Raji (cell line): Measurements from ENCODE around the gene RFTN1.

Experiments used
- POLR2A ChIP-seq: IDR thresholded peaks from 2 replicates; pipeline ENCODE4 v1.6.1; 2011; ENCODE audit warnings: low read depth, low read length, control low read depth; ENCODE audit not compliant: insufficient read depth

The RFTN1 gene

DNA sequence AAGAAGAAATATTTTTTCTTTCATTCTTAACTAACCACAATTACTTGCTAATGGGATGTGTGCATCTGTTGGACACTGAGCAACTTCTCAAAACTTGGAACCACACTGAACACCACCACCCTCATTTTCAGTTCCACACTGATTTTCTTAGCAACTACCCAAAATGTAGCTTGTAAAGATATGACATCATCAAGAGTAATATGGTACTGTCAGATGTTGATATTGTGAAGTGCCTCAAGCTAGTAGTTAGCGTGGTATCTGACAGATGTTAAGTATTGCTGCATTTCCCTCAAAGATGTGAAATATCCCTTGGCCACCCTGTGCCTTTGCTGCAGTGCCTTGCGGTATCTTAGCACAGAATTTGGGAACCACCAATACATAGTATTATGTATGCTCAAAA lies 9.3 kb downstream of the RFTN1 start:
- no peak for TF ChIP-seq POLR2A

GRCh38 chr3:16503191-16503776 lies 10.2 kb downstream of the RFTN1 start:
- TF ChIP-seq POLR2A: no peak

- no peak for TF ChIP-seq POLR2A
These were observed 11.1 kb downstream of the RFTN1 start for GRCh38 chr3:16502347-16502908.

- no peak for TF ChIP-seq POLR2A
These were observed 12.1 kb downstream of the RFTN1 start for GRCh38 chr3:16501376-16501775.

GRCh38 chr3:16500911-16501310 lies 12.6 kb downstream of the RFTN1 start:
- no peak for TF ChIP-seq POLR2A

DNA sequence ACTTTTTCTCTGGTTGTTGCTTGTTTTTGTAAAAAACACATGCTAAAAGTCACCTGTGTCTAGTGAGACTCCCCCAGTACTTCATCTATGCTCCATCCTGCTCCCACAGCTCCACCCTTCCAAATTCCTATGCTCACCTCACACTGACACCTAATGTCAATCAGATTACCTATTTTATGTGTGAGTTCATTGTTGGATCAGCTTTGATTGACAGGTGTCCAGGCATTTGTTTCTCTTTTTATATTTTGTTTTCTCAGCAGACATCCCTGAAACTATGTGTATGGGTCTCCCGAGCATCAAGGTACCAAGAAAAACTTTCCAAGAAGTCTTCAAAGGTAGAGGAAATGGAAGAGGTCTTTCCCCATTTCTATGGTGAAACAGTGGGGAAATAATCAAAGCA lies 13.4 kb downstream of the RFTN1 start:
- no peak for TF ChIP-seq POLR2A

DNA sequence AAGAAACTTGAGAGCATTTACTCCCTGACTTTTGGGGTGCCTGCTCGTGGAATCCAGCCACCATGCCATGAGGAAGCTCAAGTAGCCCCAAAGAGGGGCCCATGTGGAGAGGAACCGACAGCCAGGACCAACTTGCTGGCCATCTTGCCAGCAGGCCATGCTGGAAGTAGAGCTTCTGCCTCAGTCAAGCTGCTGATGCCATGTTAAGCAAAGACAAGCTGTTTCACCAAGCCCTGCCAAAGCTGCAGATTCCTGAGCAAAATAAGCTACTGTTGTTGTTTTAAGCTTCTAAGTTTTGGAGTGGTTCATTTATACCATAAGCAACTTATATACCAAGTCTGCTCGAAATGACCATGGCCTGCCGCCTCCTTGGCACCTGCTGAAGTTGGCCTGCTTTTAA lies 14.1 kb downstream of the RFTN1 start:
- TF ChIP-seq POLR2A: no peak

- no peak for TF ChIP-seq POLR2A
These were observed 15.2 kb downstream of the RFTN1 start for GRCh38 chr3:16498130-16498890.

DNA sequence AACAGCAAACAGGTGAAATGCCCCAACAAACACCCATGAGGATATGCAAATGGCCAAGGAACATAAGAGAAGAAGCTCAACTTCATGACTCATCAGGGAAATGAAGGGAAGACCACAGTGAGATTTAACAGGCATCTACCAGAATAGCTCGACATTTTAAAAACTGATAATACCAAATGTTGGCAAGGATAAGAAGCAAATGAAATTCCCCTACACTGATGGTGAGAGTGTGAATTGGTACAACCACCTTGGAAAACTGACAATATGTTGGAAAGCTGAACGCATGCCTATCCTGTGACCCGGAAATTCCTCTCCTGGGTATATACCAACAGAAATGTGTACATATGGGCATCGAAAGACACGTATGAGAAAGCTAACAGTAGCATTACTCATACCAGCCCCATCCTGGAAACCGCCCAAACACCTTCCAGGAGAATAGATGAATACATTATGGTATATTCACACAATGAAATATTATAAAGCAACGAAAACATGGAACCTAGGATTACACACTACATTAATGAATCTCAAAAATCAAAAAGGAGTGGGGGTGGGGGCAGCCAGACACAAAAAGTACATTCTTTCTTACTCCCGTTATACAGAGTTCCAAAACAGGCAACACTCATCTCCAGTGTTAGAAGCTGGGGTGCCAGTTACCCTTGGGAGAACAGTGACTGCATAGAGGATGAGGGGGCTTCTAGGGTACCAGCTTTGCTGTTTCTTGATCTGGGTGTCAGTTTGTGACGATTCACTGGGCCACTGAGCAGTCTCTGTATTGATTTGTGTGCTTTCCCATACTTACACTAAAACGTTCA lies 16.9 kb downstream of the RFTN1 start:
- TF ChIP-seq POLR2A: no peak

DNA sequence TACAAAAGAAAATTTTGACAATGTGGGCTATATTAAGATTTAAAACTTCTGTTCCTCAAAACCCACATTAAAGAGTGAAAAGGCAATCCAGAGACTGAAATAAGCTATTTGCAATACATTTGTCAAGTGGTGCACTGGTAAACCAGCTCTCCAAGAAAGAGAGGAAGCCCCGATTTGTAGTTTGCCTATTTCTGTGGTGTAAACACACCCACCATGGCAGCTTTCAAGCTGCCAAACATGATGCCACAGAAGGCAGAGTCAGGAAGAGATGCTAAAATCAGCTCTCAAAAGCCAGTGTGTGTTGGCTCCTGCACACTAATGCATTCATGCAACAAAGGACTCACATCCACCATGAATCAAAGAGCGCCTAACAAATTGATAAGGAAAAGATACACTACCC lies 17.5 kb downstream of the RFTN1 start:
- no peak for TF ChIP-seq POLR2A

GRCh38 chr3:16494814-16495431 lies 18.6 kb downstream of the RFTN1 start:
- no peak for TF ChIP-seq POLR2A

DNA sequence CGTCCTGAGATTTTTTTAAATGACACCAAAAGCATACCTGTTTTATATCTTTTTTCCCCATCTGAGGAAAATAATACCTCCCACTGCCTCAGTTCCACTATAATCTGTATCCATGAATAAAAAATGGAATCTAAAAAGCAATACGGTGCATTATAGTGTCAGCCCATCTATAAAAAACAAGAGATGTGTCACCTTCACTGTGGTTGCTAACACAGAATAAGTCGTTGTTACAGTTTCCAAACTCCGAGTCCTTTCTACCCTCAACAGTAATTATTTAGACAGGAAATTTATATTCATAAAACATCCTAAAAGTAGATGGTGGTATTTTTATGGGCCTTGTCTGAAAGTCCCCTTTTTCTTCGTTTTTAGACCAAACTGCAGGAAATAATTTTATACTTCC lies 19.4 kb downstream of the RFTN1 start:
- TF ChIP-seq POLR2A: no peak

DNA sequence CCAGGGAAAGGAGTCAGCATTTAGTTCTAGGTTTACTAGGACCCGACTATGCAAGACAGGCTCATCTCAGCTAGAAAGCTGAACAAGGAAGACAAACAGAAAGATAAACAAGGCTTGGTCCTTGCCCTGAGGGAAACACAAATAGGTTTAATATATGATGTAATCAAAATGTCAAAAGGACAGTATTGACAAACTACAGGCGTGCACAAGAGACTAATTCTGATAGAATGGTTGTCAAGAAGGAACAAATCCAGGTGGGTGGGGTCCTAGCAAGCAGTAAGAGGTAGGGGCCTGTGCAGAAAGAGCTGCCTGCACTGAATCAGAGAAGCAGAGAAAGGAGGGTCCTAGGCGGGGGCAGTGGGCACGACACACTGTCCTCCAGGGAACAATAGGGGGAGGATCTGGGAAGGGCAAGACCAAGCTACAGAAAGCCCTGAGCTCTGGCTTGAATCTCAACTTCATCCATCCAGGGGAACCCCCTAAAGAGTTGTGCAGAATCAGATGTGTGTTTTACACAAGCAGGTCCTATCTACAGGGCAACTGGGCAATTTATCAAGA lies 23.4 kb downstream of the RFTN1 start:
- TF ChIP-seq POLR2A: no peak

DNA sequence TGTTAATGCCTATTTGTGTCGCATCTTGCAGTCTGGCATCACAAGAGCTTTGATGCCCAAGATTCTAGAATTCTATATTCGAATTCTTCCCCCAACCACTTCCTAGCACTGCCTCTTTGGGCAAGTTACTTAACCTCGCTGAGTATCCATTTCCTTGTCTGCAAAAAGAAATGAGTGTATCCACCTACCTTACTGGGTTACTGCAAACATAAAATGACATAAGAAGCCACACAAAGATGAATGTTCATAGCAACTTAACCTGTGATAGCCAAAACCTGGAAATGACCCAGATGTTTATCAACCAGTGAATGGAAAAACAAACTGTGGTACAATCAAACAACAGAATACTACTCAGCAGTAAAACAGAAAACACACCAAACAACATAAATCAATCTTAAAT lies 24.9 kb downstream of the RFTN1 start:
- no peak for TF ChIP-seq POLR2A
